ENCODE results near the gene MECP2.

MECP2 gene

DNA sequence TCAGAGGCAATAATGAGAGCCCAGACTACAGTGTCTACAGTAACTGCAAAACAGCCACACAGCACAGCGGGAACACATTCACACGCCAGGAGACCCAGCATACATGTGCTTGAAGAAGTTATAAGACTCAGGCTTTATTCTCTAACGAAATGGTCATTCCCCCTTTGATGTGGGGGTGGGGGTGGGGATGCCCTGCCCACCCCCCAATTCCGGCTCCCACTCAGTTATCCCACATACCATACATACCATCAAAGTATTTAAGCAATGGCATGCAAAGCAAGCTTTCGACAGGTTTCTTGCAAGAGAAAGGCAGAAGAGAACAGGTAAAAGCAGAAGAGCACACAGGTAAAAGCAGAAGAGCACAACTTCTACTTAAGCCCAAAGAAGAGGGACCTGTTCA is 3.6 kb downstream of the MECP2 start:
- no peak overlapping the region for H3K4me3 ChIP-seq (ENCODE audit: low read length in 2 of 2)
- no peak overlapping the region for H3K9ac ChIP-seq (ENCODE audit: low read depth in 1 of 2, low read length in 2 of 2)
- peaks cover 10 to 13% of the 10 kb centered on the region in 2 donors for H3K4me1 ChIP-seq (ENCODE audit: control insufficient read depth in 2 of 2, insufficient read depth in 2 of 2, low read length in 2 of 2)
- H3K27ac ChIP-seq (ENCODE audit: low read depth in 2 of 2, low read length in 2 of 2), result no peak overlapping the region
- no peaks in the 10 kb centered on the region for H3K36me3 ChIP-seq (ENCODE audit: control insufficient read depth in 2 of 2, insufficient read depth in 2 of 2, low read length in 2 of 2)
- H3K27me3 ChIP-seq (ENCODE audit: control insufficient read depth in 2 of 2, insufficient read depth in 2 of 2, low read length in 2 of 2), result peaks cover 0 to 3% of the 10 kb centered on the region in 2 donors
- H3K9me3 ChIP-seq (ENCODE audit: control insufficient read depth in 2 of 2, low read length in 2 of 2), result no peaks in the 10 kb centered on the region

DNA sequence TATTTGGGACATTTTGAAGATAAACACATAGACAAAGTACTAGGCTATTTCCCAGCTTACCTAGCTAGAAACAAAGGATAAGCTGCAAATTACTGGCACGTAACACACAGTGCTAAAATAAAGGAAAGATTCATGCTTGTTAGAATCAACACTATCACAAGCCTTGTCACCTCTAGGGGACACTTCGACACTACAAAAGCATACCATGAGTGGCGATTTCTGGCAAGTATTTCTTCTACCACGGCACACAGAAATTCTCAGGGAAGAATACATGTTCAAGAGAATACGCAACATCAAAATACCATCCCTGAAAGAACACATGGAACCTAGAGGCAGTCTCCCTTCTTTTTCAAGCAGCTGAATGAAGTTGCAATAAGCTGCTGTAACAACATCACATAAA is 5.1 kb downstream of the MECP2 start:
- peaks cover 5 to 13% of the 10 kb centered on the region in 2 donors for H3K4me1 ChIP-seq (ENCODE audit: control insufficient read depth in 2 of 2, insufficient read depth in 2 of 2, low read length in 2 of 2)

DNA sequence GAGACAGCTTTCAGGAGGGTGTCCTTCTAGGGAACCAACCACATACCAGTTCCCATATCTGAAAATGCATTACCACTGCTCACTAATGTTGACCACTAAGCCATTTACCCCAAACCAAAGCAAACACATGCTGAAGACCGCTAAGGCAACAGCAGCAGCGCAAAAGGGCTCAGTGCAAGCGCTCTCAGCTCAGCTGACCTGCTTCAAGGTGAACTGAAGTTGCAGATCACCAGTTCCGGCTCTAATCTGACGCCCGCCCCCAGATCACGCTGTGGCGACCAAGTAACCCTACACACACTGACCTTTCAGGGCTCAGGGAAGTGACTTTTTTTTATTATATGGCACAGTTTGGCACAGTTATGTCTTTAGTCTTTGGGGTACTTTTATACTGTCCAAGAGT is 5.8 kb downstream of the MECP2 start:
- no peak overlapping the region for H3K4me3 ChIP-seq (ENCODE audit: low read length in 2 of 2)
- no peak overlapping the region for H3K27ac ChIP-seq (ENCODE audit: low read depth in 2 of 2, low read length in 2 of 2)
- no peaks in the 10 kb centered on the region for H3K9me3 ChIP-seq (ENCODE audit: control insufficient read depth in 2 of 2, low read length in 2 of 2)
- no peaks in the 10 kb centered on the region for H3K36me3 ChIP-seq (ENCODE audit: control insufficient read depth in 2 of 2, insufficient read depth in 2 of 2, low read length in 2 of 2)
- H3K27me3 ChIP-seq (ENCODE audit: control insufficient read depth in 2 of 2, insufficient read depth in 2 of 2, low read length in 2 of 2), result peaks cover 0 to 3% of the 10 kb centered on the region in 2 donors
- peaks cover 5 to 13% of the 10 kb centered on the region in 2 donors for H3K4me1 ChIP-seq (ENCODE audit: control insufficient read depth in 2 of 2, insufficient read depth in 2 of 2, low read length in 2 of 2)
- no peak overlapping the region for H3K9ac ChIP-seq (ENCODE audit: low read depth in 1 of 2, low read length in 2 of 2)

More for the DNA sequence above, 5.1 kb downstream of the MECP2 start:
- no peak overlapping the region for H3K4me3 ChIP-seq (ENCODE audit: low read length in 2 of 2)
- H3K27ac ChIP-seq (ENCODE audit: low read depth in 2 of 2, low read length in 2 of 2), result no peak overlapping the region
- H3K9me3 ChIP-seq (ENCODE audit: control insufficient read depth in 2 of 2, low read length in 2 of 2), result no peaks in the 10 kb centered on the region
- H3K27me3 ChIP-seq (ENCODE audit: control insufficient read depth in 2 of 2, insufficient read depth in 2 of 2, low read length in 2 of 2), result peaks cover 0 to 3% of the 10 kb centered on the region in 2 donors
- no peaks in the 10 kb centered on the region for H3K36me3 ChIP-seq (ENCODE audit: control insufficient read depth in 2 of 2, insufficient read depth in 2 of 2, low read length in 2 of 2)
- H3K9ac ChIP-seq (ENCODE audit: low read depth in 1 of 2, low read length in 2 of 2), result no peak overlapping the region

DNA sequence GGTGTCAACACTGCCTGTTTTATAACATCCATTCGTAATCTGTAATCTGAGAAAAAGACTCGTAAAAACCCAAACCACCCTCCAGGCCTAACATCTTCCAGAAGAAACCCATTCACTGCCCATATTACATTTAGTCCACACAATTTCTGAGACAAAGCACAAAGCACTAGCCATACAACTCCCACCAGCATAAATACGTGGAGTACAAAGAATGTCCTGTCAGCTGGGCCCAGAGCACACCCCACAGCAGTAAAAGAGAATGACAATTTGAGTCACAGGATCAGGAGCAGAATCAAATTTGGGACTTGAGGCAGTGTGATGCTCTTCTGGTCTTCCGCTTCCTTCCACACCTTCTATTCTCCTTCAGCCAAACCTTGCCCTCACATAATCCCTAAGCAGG is 6.8 kb downstream of the MECP2 start:
- peaks cover 5 to 9% of the 10 kb centered on the region in 2 donors for H3K4me1 ChIP-seq (ENCODE audit: control insufficient read depth in 2 of 2, insufficient read depth in 2 of 2, low read length in 2 of 2)
- H3K4me3 ChIP-seq (ENCODE audit: low read length in 2 of 2), result no peak overlapping the region
- H3K9me3 ChIP-seq (ENCODE audit: control insufficient read depth in 2 of 2, low read length in 2 of 2), result no peaks in the 10 kb centered on the region
- no peak overlapping the region for H3K9ac ChIP-seq (ENCODE audit: low read depth in 1 of 2, low read length in 2 of 2)
- H3K27me3 ChIP-seq (ENCODE audit: control insufficient read depth in 2 of 2, insufficient read depth in 2 of 2, low read length in 2 of 2), result peaks cover 0 to 3% of the 10 kb centered on the region in 2 donors
- H3K36me3 ChIP-seq (ENCODE audit: control insufficient read depth in 2 of 2, insufficient read depth in 2 of 2, low read length in 2 of 2), result no peaks in the 10 kb centered on the region
- no peak overlapping the region for H3K27ac ChIP-seq (ENCODE audit: low read depth in 2 of 2, low read length in 2 of 2)

DNA sequence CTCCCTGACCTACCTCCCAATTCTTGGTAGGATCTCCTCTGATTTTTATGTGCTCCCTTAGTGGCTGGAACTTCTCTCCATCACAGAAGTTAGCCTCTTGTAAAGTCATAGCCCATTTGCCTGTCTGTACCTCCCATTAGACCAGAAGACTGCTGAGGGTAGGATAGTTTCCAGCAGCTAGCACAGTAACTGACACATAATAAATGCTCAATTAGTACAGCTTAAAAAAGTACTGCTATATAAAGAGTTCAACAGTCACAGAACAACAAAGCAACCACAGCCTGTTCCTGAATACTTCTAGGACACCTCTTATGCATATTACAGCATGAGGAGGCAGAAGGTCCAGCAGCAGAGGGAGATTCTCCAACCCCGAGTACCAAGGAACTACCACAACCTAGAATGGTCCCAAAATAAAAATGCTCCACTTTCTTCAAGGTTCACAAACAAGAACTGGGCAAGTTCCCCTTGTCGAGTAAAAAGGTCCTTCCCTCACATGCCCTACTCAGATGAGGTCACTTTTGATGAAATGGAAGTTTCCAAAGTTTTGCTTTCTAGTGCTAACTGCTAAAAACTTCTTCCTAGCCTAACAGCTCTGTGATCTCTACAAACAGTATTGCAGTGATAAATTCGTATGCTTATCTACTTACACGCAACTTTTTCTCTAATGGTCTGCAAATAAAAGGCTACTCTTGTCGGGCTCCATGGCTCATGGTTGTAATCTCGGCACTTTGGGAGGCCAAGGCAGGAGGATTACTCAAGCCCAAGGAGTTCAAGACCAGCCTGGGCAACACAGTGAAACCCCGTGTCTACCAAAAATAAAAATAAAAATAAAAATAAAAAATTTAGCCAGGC is 12.8 kb downstream of the MECP2 start:
- Histone ChIP-seq H3K9me3 (ENCODE audit: control insufficient read depth in 2 of 2, low read length in 2 of 2) (no peaks in the 10 kb centered on the region), H3K36me3 (ENCODE audit: control insufficient read depth in 2 of 2, insufficient read depth in 2 of 2, low read length in 2 of 2) (no peaks in the 10 kb centered on the region), H3K4me1 (ENCODE audit: control insufficient read depth in 2 of 2, insufficient read depth in 2 of 2, low read length in 2 of 2) (no peaks in the 10 kb centered on the region), H3K27me3 (ENCODE audit: control insufficient read depth in 2 of 2, insufficient read depth in 2 of 2, low read length in 2 of 2) (no peaks in the 10 kb centered on the region), H3K4me3 (ENCODE audit: low read length in 2 of 2) (no peak overlapping the region), H3K9ac (ENCODE audit: low read depth in 1 of 2, low read length in 2 of 2) (no peak overlapping the region), H3K27ac (ENCODE audit: low read depth in 2 of 2, low read length in 2 of 2) (no peak overlapping the region)

DNA sequence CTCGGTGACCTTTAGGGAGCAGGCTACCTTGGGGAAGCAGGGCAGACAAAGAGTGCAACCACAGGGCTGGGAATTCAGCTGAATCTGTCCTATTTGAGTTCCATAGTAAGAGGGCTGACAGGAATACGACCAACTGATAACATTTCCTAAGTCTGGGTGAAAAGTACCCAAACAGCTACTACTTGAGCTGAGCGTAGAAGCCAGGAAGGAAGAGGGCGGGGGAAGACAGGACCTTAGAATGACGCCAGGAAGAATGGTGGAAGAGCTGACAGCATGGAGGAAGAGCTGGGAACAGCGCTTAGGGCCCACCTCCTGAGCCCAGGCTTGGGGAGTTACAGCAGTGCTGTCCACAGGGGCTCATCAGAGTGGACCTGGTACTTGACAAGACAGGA is 14.4 kb downstream of the MECP2 start:
- Histone ChIP-seq H3K36me3 (ENCODE audit: control insufficient read depth in 2 of 2, insufficient read depth in 2 of 2, low read length in 2 of 2) (no peaks in the 10 kb centered on the region), H3K4me3 (ENCODE audit: low read length in 2 of 2) (no peak overlapping the region), H3K4me1 (ENCODE audit: control insufficient read depth in 2 of 2, insufficient read depth in 2 of 2, low read length in 2 of 2) (no peaks in the 10 kb centered on the region), H3K27ac (ENCODE audit: low read depth in 2 of 2, low read length in 2 of 2) (no peak overlapping the region), H3K9ac (ENCODE audit: low read depth in 1 of 2, low read length in 2 of 2) (no peak overlapping the region), H3K27me3 (ENCODE audit: control insufficient read depth in 2 of 2, insufficient read depth in 2 of 2, low read length in 2 of 2) (no peaks in the 10 kb centered on the region), H3K9me3 (ENCODE audit: control insufficient read depth in 2 of 2, low read length in 2 of 2) (no peaks in the 10 kb centered on the region)

DNA sequence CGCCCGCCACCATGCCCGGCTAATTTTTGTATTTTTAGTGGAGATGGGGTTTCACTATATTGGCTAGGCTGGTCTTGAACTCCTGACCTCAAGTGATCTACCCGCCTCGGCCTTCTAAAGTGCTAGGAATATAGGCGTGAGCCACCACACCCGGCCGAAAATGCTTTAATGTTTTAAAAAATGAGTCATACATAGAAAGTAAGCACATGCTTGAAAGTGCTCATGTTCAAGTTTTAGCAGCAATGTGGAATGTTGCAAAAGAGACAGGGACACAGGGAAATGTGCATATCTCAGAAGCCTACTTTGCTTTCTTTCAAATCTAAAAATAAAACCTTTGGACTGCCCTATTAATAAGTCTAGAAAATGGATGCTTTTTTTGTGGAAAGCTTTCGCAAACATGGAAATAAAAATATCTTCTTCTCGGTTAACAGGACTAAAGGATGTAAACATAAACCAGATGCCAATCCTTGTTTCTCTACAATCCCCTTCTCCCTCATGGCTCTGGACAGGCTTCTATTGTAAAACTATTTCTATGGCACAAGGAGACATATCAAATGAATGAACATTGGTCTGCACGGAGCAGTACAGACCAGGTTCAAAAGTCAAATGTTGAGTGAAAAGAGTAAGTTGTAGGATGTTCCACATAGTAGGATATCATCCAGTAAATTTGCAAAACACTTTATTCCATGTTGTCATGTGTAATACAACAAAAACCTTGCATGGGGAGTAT is 15.0 kb downstream of the MECP2 start:
- H3K27ac ChIP-seq (ENCODE audit: low read depth in 2 of 2, low read length in 2 of 2), result no peak overlapping the region
- no peak overlapping the region for H3K4me3 ChIP-seq (ENCODE audit: low read length in 2 of 2)
- no peaks in the 10 kb centered on the region for H3K36me3 ChIP-seq (ENCODE audit: control insufficient read depth in 2 of 2, insufficient read depth in 2 of 2, low read length in 2 of 2)
- H3K4me1 ChIP-seq (ENCODE audit: control insufficient read depth in 2 of 2, insufficient read depth in 2 of 2, low read length in 2 of 2), result no peaks in the 10 kb centered on the region
- no peaks in the 10 kb centered on the region for H3K27me3 ChIP-seq (ENCODE audit: control insufficient read depth in 2 of 2, insufficient read depth in 2 of 2, low read length in 2 of 2)
- H3K9ac ChIP-seq (ENCODE audit: low read depth in 1 of 2, low read length in 2 of 2), result no peak overlapping the region
- no peaks in the 10 kb centered on the region for H3K9me3 ChIP-seq (ENCODE audit: control insufficient read depth in 2 of 2, low read length in 2 of 2)

DNA sequence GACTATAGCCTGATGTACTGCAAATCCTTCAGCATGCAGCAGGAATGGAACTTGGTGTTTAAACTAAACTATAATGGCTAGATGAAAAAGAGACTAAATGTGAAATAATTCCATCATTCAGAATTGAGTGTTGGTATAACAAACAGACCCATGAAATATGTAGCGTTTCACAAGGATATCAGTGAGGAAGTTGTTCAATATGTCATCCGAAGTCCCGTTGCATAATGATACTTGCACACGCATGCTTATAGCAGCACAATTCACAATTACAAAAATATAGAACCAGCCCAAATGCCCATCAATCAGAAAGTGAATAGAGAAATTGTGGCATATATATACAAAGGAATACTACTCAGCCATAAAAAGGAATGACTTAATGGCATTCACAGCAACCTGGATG is 20.4 kb downstream of the MECP2 start:
- Histone ChIP-seq H3K4me1 (ENCODE audit: control insufficient read depth in 2 of 2, insufficient read depth in 2 of 2, low read length in 2 of 2) (no peaks in the 10 kb centered on the region), H3K27ac (ENCODE audit: low read depth in 2 of 2, low read length in 2 of 2) (no peak overlapping the region), H3K9me3 (ENCODE audit: control insufficient read depth in 2 of 2, low read length in 2 of 2) (no peaks in the 10 kb centered on the region), H3K27me3 (ENCODE audit: control insufficient read depth in 2 of 2, insufficient read depth in 2 of 2, low read length in 2 of 2) (no peaks in the 10 kb centered on the region), H3K9ac (ENCODE audit: low read depth in 1 of 2, low read length in 2 of 2) (no peak overlapping the region), H3K36me3 (ENCODE audit: control insufficient read depth in 2 of 2, insufficient read depth in 2 of 2, low read length in 2 of 2) (no peaks in the 10 kb centered on the region), H3K4me3 (ENCODE audit: low read length in 2 of 2) (no peak overlapping the region)

DNA sequence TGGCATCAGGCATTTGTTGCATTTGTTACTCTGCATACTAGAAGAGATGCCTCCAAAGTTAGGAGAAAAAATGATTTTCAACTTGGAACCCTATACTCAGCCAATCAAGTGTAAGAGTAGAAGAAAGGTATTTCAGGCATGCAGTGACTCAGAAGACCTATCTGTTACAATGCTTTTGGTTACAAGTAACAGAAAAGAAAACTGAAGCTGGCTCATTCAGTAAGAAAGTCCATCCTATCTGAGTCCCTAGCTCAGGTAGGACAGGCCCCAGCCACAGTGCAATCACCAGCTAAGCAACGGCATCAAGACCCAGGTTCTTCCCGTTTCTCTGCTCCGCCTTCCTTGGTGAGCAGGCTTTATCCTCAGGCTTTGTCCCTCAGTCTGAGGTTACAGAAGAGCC is 23.3 kb downstream of the MECP2 start:
- Histone ChIP-seq H3K27ac (ENCODE audit: low read depth in 2 of 2, low read length in 2 of 2) (no peak overlapping the region), H3K27me3 (ENCODE audit: control insufficient read depth in 2 of 2, insufficient read depth in 2 of 2, low read length in 2 of 2) (no peaks in the 10 kb centered on the region), H3K9me3 (ENCODE audit: control insufficient read depth in 2 of 2, low read length in 2 of 2) (no peaks in the 10 kb centered on the region), H3K4me1 (ENCODE audit: control insufficient read depth in 2 of 2, insufficient read depth in 2 of 2, low read length in 2 of 2) (no peaks in the 10 kb centered on the region), H3K4me3 (ENCODE audit: low read length in 2 of 2) (no peak overlapping the region), H3K36me3 (ENCODE audit: control insufficient read depth in 2 of 2, insufficient read depth in 2 of 2, low read length in 2 of 2) (no peaks in the 10 kb centered on the region), H3K9ac (ENCODE audit: low read depth in 1 of 2, low read length in 2 of 2) (no peak overlapping the region)

DNA sequence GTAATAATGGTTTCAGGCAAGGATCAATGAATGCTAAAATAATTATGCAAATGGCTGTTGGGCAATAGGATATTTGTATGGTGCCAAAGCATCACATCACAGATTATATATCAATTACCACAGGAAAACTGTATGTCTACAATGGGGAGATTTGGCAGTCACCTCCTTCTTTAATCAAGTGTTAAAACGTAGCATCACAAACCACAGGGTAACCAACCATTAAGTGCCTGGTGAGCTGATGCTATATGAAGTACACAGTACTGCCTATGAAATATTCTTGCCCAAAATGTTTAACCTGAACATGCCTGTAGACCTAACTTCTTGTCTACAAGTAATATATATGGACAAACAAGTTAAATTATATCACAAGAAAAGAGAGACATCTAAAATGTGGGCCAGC is 25.3 kb downstream of the MECP2 start:
- Histone ChIP-seq H3K27ac (ENCODE audit: low read depth in 2 of 2, low read length in 2 of 2) (no peak overlapping the region), H3K27me3 (ENCODE audit: control insufficient read depth in 2 of 2, insufficient read depth in 2 of 2, low read length in 2 of 2) (no peaks in the 10 kb centered on the region), H3K9me3 (ENCODE audit: control insufficient read depth in 2 of 2, low read length in 2 of 2) (no peaks in the 10 kb centered on the region), H3K9ac (ENCODE audit: low read depth in 1 of 2, low read length in 2 of 2) (no peak overlapping the region), H3K36me3 (ENCODE audit: control insufficient read depth in 2 of 2, insufficient read depth in 2 of 2, low read length in 2 of 2) (no peaks in the 10 kb centered on the region), H3K4me1 (ENCODE audit: control insufficient read depth in 2 of 2, insufficient read depth in 2 of 2, low read length in 2 of 2) (no peaks in the 10 kb centered on the region), H3K4me3 (ENCODE audit: low read length in 2 of 2) (no peak overlapping the region)
